Hypothalamus (tissue), 51 donors: ENCODE data around the gene TMEM132E.
A peak's percentile ranks its signal among the peaks of the same experiment; 100 is the strongest.

Experiments used
- DNase-seq, 51 donors: peaks; one replicate each; lab custom pipeline; 2025; lab: John Stamatoyannopoulos, UW

The TMEM132E gene

GRCh38 chr17:34592002-34592401, 12.6 kb downstream of the TMEM132E start:
- peak in 1 of 51 donors; percentile 5 for DNase-seq

DNA sequence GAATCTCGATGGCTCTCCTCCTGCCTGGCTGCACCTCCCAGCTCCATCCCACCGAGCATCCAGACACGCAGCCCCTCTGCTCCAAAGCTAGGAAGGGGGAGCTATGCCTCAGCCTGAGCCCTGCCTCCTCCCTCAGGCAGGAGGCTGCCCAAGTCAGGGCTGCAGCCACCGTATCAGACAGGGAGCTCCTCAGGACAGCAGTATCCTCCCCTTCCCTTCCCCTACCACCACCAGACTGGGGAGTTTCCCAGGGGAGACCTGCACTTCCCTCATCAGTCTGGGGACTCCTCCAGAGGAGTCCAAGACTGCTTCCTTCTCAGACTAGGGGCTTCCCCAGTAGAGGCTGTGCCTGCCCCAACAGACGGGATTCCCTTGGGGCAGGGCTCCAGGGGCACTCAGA, 17.5 kb downstream of the TMEM132E start:
- no peak for DNase-seq

- peak in 38 of 51 donors; percentile 8 to 83 (median 56) for DNase-seq
Measured at GRCh38 chr17:34598161-34598776, 18.9 kb downstream of the TMEM132E start.

DNA sequence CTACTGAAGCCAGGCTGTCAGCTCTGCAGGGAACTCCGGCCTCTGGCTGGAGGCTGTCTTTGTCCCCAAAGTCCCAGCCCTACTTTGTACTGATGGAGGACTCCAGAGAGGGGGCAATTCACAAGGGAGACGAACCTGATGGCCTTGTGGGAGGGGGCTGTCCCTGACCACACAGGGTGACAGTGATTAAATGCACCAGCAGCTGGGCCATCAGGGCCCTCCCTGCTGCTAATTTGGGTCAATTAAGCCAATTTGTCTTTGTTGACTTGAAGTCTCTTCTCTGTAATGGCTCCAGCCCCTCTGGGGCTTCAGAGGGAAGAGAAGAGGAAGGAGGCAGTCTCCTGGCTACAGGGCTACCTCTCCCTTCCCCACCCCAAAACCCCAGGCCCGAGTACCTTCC, 22.0 kb downstream of the TMEM132E start:
- no peak for DNase-seq

- DNase-seq, result no peak
Measured at GRCh38 chr17:34603974-34604373, 24.6 kb downstream of the TMEM132E start.

DNA sequence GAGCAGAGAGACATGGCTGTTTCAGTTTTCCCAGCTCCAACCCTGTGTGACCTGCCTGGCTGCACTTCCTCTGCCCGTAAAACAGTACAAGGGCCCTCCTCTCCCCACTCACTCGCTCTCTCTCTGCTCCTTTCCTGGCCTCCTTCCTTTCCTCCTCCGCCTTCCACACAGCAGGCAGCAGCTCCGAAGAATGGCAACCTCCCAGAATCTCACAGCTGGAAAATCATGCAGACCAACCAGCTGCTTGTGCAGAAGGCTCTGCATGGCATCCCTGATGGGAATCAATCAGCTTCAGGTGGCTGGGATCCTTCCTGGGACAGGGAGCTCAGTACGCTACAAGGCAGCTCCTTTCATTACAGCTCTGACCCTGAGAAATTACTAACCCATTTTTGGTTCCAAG, 27.4 kb downstream of the TMEM132E start:
- no peak for DNase-seq

DNA sequence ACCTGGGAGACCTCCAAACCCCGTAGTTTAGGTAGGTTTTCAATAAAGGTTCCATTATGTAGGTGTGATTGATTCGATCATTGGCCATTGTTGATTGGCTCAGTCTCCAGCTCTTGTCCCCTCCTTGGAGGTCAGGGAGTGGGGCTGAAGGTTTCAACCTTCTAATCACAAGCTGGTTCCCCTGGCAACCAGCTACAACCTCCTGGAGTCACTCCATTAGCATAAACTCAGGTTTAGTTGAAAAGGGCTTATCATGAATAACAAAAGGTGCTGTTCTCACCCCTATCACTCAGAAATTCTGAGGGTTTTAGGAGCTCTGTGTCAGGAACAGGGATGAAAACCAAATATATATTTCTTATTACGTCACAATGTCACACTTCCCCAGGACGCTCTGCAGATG, 28.5 kb downstream of the TMEM132E start:
- DNase-seq, result no peak

DNA sequence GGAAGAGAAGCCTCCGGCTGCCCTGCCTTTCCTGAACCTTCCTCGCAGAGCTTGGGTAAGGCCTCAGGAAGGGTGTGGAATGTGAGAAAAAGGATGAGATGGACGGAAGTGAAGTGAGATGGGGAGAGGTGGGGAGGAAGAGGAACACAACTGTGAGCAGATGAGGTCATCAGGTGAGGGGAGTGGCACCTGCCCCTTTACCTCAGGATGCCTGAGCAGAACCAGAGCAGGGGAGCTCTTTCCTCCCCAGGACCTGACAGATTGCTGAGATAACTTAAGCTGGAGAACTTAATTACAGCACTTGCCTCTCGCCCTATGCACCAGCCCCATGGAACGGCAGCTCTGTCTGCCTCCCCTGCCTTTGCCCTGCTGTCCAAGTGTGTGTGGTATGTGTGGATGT, 29.8 kb downstream of the TMEM132E start:
- no peak for DNase-seq

- DNase-seq, result no peak
Measured at GRCh38 chr17:34610039-34610438, 30.7 kb downstream of the TMEM132E start.

GRCh38 chr17:34610506-34610905, 31.1 kb downstream of the TMEM132E start:
- DNase-seq, result no peak

DNA sequence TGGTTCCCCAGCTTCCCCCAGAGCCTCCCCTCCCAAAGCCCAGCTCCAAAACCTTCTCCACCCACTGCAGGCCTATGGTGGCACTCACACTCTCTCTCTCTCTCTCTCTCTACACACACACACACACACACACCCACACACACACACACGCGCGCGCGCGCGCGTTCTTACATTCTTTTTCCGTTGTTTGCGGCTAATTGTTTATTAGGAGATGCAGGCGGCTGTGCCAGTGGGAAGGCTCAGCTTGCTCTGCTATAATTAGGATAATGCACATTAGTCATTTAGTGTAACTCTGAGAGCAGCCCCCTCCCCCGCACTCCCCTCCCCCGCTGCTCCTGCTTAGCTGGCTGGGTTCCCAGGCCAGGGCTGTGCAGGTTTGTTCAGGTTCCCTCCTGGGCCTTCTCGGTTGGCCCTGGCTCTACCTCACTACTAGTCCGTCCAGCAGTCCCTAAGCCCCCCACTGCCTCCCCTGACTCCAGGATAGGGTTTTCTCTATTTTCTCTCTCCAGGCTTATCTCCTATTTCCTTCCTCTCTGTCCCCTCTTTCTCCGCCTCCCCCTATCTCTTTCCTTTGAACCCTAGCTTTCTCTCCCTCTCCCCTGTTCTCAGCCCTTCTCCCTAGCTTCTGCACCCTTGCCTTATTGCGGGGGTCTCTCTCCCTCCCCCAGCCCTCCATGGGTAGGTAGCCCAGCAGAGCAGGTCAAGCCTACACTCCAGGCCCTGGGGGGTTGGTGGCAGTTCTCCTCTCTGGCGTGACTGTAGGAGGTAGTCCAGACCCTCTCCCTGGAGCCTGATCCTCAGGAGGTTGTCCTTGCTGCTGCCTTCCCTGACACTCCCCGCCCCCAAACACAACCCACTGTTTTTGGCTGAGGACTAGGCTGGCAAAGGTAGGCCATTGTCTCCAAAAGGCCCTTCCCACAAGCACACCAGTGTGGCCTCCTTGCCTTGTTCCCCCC, 34.0 kb downstream of the TMEM132E start:
- DNase-seq, result peak in 7 of 51 donors; percentile 4 to 43 (median 21)

DNA sequence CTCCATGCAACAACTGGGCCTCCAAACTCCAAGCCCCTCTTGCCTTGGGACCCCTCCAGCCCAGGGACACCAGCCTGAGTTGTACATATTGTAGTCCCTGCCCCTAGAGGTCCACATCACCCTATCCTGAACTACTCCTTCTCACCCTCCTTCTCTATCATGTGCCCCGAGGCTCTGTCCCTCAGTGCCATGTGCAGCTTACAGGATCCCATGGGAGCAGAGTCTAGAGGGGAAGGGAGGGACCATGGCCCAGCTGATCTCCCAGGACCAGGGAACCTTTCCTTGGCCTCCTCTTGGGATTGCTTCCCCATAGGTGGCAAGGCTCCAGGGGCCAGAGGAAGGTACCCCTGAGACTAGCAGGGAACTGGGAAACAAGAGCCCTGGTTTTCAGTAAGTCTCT, 35.3 kb downstream of the TMEM132E start:
- DNase-seq, result no peak

- DNase-seq, result no peak
Measured at GRCh38 chr17:34615326-34615725, 35.9 kb downstream of the TMEM132E start.

DNA sequence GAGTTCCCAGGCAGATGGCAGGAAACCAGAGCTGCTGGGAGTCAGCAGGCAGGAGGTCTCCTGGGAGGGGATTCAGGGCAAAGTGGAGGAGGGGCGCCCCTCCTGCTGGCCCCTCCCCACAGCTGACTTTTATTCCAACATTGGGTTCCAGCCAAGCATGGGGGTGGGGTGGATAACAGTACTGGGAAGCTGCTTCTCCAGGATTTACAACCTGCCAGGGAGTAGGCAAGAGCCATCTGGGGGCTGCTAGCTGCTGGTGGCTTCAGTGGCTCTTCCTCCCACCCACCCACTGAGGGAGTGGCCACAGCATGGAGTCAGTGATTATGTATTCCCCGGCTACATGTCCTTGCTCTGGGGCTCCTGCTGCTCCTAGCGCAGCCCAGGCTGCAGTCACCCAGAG, 36.8 kb downstream of the TMEM132E start:
- no peak for DNase-seq

- DNase-seq, result no peak
Measured at GRCh38 chr17:34617398-34617797, 38.0 kb downstream of the TMEM132E start.

DNA sequence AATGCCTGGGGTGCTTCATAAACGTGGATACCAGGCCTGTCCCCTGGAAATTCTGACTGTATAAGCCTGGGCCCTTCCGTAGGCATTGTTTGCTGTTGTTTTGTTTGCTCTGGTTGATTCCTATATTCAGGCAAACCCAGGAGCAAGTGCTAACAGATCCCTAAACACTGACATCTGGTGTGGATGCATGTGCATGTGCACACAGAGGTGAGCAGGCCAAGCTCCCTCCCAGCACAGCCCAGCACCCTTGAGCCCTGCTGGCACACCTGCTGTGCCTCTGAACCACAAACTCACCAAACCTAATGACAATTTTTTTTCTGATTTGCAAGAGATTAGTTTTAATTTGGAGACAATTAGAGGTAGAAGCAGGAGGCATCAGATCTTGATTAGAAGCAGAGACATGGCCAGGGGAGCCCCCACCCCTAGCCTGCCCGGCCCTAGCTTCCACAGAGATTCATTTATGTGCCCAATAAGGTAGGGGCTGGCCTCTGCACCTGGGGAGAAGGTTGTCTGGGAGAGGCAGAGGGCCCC, 40.4 kb downstream of the TMEM132E start:
- DNase-seq, result no peak

- DNase-seq, result no peak
Measured at GRCh38 chr17:34620458-34620857, 41.1 kb downstream of the TMEM132E start.

DNA sequence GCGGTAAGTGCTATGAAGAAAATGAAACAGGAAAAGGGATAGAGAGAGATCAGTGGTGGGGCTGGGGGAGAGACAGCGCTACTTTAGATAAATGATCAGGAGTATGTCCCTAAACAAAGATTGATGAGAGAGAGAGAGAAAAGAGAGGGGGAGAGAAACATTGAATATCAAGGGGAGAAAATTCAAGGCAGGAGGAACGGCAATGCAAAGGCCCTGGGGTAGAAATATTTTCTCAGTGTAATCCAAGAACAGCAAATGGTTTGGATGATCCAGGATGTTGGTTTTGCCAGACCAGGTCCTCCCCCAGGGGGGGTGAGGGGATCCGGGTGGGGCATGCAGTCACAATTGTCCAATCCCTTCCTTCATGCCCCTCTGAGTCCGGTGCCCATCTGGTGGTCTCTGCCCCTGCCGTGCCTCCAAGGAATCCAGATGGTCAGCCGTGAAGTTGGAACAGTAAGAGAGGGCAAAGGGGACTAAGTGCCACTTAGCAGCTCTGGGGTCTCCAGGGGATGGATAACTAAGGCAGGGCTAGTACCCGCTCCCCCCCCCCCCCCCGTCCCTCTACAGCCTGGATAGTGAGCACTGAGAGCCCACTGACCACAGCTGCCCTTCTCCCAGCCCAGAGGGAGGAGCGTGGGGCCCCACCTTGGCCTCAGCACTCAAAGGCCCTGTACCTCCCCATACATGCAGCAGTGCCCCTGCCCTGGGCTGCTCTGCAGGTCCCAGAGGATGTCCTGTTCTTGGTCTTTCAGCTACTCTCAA, 43.7 kb downstream of the TMEM132E start:
- DNase-seq, result no peak

DNA sequence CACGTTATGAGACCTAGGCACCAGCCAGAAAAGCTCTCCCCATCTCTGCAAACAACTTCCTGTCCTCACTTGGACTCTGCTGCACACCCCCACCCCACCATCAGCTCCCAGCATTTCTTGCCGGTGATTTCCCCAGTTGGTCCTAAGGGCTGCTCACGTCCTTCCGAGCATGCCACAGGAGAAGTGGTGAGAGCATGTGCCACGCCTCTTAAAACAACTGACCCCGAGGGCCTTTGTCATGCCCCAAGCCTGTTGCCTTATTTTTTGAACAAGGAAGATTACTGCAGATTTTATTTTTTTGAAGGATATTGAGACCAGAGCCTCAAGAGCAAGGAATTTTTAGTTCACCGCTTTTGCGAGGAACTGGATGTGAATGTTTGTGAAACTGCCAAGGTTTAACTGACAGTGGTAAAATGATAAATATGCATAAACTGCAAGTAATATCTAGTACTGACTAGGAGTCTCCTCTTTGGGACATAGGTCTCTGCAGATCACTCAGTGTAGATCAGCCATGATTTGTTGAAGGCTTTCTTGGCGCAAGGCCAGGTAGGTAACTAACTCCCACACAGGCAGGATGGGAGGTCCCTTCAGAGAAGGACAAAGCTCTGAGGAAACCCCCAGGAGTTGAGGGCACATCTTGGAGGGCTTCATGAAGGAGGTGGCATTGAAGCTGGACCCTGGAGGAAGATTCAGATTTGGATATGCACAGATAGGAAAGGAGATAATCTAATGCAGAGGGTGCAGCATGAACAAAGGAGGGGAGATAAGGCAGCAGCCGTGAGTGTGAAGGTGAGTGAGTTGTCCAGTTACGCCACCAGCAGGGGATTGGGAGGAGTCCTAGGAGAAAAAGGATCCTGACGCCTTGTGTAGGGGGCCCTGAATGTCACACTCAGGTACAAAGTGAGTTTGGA, 44.7 kb downstream of the TMEM132E start:
- no peak for DNase-seq
